Stimulated activated CD4-positive, alpha-beta T cell treated with anti-CD3 and anti-CD28 coated beads, Interleukin-12 subunit alpha, Interleukin-12 subunit beta, amount 100 ng/mL, for 24 hours (primary cell): ENCODE results near the gene HAUS5.

ENCODE experiments used
- DNase-seq, 2 experiments: peaks; one replicate each; pipeline ENCODE4 v3.0.0-alpha.2; 2020; ENCODE audit warnings: low read depth in 2 of 2

HAUS5 gene

DNA sequence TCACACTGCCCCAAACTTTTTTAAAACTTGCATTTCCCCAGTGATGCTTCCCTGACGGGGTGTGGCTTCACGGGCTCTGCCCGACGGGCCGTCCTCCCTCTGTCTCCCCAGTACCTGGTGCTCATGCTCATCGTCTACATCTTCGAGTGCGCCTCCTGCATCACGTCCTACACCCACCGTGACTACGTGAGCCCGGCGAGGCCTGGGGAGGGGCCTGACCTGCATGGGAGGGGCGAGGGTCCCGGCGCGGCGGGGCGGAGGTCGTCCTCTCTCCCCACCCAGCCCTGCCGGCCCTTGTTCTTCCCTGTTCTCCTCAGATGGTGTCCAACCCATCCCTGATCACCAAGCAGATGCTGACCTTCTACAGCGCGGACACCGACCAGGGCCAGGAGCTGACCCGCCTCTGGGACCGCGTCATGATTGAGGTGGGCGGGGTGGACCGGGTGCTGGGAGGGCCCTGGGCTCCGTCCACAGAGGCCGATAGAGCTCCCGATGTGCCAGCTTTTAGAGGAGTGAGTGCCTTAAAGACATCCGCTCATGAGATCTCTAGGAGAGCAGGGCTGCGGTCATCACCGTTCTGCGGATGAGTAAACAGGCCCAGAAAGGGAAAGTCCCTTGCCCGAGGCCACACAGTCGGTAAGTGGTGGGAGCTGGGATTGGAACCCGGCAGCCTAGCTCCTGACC, 60.7 kb downstream of the HAUS5 start:
- peak; percentile 20 to 49 for DNase-seq
